Spinal cord (tissue), 10 donors: ENCODE results near the gene RNF123. TPM values are rescaled to one million over a fixed set of nuclear protein-coding genes. Genes with fewer than 3 reads are reported as not detected.

Experiments used
- DNase-seq, 6 donors: peaks; one replicate each; pipeline versions ENCODE4 v3.0.0 to v3.0.0-alpha.2; 2013 to 2015; ENCODE audit warnings: low spot score in 6 of 6, low read depth in 4 of 6
- H3K27ac ChIP-seq: one replicate; pipeline ENCODE4 v1.5.1; 2013; ENCODE audit warnings: low read depth, low read length, control low read depth
- H3K27me3 ChIP-seq: one replicate; pipeline ENCODE4 v1.6.1; 2013; ENCODE audit warnings: low read length; ENCODE audit not compliant: control insufficient read depth, insufficient read depth
- H3K36me3 ChIP-seq: one replicate; pipeline ENCODE4 v1.6.1; 2013; ENCODE audit warnings: low read length; ENCODE audit not compliant: control insufficient read depth, insufficient read depth
- H3K4me1 ChIP-seq: one replicate; pipeline ENCODE4 v1.6.1; 2013; ENCODE audit warnings: low read length; ENCODE audit not compliant: control insufficient read depth, insufficient read depth
- H3K4me3 ChIP-seq: one replicate; pipeline ENCODE4 v1.5.1; 2013; ENCODE audit warnings: low read depth, low read length, control low read depth
- H3K9me3 ChIP-seq: one replicate; pipeline ENCODE4 v1.6.1; 2013; ENCODE audit warnings: low read length; ENCODE audit not compliant: control insufficient read depth, insufficient read depth
- WGBS: methylation state at CpG from one replicate; pipeline ENCODE4 v1.1.5; 2013; ENCODE audit warnings: missing lambda C conversion rate; ENCODE audit not compliant: insufficient coverage; 5-methylcytosine and 5-hydroxymethylcytosine counted together
- polyA plus RNA-seq, 2 donors: library from polyadenylated mRNA; unstranded; fragments of 120-200 nt; gene quantifications; one replicate each; pipeline ENCODE4 v1.2.1, GENCODE V29; 2013; ENCODE audit not compliant: insufficient read length in 2 of 2
- total RNA-seq, 2 donors: library from RNA; depleted of rRNA in 1 of 2; stranded (reverse); fragments of 120-200 nt in 1 of 2; fragments of >200 nt in 1 of 2; gene quantifications; one replicate each; pipeline versions ENCODE4 v1.2.3 to v1.2.4, GENCODE V29; 2013 to 2014
- donor health status: healthy.

RNF123 gene
- total and polyA plus RNA-seq, 4 donors, result 24.8 to 55.9 (median 36.0) TPM

GRCh38 chr3:49722896-49723295, 33.5 kb downstream of the RNF123 start:
- Histone ChIP-seq H3K9me3 (no peaks in the 10 kb centered on the region), H3K4me1 (peaks cover 62% of the 10 kb centered on the region), H3K4me3 (peak overlapping the region; percentile 88), H3K27ac (peak overlapping the region; percentile 78), H3K36me3 (peaks cover 77% of the 10 kb centered on the region), H3K27me3 (no peaks in the 10 kb centered on the region)
- 77% methylated on average over 8 of the region's 8 CpGs for WGBS
- no peak for DNase-seq

- H3K36me3 ChIP-seq, result peaks cover 77% of the 10 kb centered on the region
Measured at GRCh38 chr3:49723296-49723627, 33.9 kb downstream of the RNF123 start.

GRCh38 chr3:49723628-49724551, 34.5 kb downstream of the RNF123 start, which contains the start of gene GMPPB:
Gene GMPPB (minus strand): TSS chr3:49723951. CDS start chr3:49723726, 225 bp downstream.
- Histone ChIP-seq H3K9me3 (no peaks in the 10 kb centered on the region), H3K36me3 (peaks cover 75% of the 10 kb centered on the region), H3K27me3 (no peaks in the 10 kb centered on the region), H3K27ac (peak within 1 kb of the TSS; percentile 82), H3K4me3 (peak within 1 kb of the TSS; percentile 88), H3K4me1 (peaks cover 52% of the 10 kb centered on the region)
- DNase-seq, result peak; percentile 76 to 98 (median 87)
- WGBS, result under 1% methylated on average over 102 of the region's 102 CpGs

More at GRCh38 chr3:49723296-49723627, 33.9 kb downstream of the RNF123 start:
- Histone ChIP-seq H3K27me3 (no peaks in the 10 kb centered on the region), H3K27ac (peak overlapping the region; percentile 78), H3K4me1 (peaks cover 58% of the 10 kb centered on the region), H3K9me3 (no peaks in the 10 kb centered on the region), H3K4me3 (peak overlapping the region; percentile 88)
- DNase-seq, result peak in 2 of 6 donors; percentile 55 to 79
- 4% methylated on average over 20 of the region's 20 CpGs for WGBS

DNA sequence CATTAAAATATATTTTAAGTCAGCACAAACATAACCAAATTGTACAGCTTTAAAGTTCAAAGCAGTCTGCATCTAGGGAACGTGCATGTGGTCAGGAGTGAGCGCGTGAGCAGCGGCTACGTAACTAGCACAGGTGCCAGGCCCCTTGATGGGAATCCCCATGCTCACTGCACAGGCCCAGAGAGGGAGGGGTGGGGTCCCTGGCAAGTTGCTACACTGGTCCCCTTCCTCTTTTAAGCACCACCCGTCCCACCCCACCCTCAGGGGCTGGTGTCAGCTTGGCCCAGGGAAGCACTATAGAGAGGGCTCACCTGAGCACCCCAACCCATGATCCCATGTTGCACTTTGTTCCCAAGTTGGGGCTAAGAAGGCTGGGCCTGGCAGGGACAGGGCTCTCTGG, 35.2 kb downstream of the RNF123 start:
- Histone ChIP-seq H3K4me1 (peaks cover 45% of the 10 kb centered on the region), H3K9me3 (no peaks in the 10 kb centered on the region), H3K27ac (peak overlapping the region; percentile 82), H3K27me3 (no peaks in the 10 kb centered on the region), H3K36me3 (peaks cover 76% of the 10 kb centered on the region), H3K4me3 (peak overlapping the region; percentile 44)
- no peak for DNase-seq
- WGBS, result no CpG with 5 or more reads among the region's 6 CpGs

DNA sequence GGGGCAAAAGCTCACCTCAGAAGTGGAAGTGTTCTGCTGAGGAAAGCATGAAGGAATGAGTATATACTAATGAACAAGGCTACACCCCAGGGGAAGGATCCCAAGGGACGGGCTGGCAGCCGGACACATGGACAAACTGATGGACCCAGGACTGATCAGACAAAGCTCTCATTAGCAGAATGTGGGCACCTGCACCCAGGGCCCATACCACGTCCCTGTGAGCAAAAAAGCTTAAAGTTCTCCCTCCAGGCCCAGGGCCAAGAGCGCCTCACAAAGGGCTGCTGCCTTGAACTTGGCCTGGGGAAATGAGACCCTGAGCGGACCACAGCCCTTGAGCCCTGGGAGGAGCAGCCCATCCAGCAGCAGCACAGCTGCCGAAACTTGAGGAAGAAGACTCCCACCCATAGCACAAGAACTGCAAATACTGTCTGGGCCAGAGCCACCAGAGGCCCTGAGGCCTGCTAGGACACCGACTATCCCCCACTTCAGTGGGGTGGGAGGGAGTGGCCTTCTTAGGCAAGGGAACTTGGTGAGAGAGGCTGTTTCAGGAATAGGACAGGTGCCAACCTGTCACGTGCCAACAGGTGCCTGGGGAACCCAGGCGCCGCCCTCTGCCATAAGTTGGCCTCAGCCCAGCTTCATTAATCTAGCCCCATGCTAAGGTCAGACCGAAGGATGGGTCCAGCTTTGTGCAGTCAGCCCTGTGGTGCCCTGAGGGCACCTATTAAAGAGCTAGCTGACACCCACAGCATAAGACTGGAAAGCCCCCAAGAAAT, 36.7 kb downstream of the RNF123 start:
- H3K27ac ChIP-seq, result no peak overlapping the region
- 90% methylated on average over 8 of the region's 11 CpGs for WGBS
- no peak for DNase-seq
- H3K4me1 ChIP-seq, result peaks cover 34% of the 10 kb centered on the region
- H3K9me3 ChIP-seq, result no peaks in the 10 kb centered on the region
- H3K4me3 ChIP-seq, result no peak overlapping the region
- peaks cover 79% of the 10 kb centered on the region for H3K36me3 ChIP-seq
- no peaks in the 10 kb centered on the region for H3K27me3 ChIP-seq

GRCh38 chr3:49727154-49727923, 38.0 kb downstream of the RNF123 start:
- Histone ChIP-seq H3K4me1 (peaks cover 28% of the 10 kb centered on the region), H3K36me3 (peaks cover 76% of the 10 kb centered on the region), H3K27me3 (no peaks in the 10 kb centered on the region), H3K9me3 (no peaks in the 10 kb centered on the region), H3K27ac (no peak overlapping the region), H3K4me3 (no peak overlapping the region)
- WGBS, result 95% methylated on average over 19 of the region's 19 CpGs
- DNase-seq, result no peak

DNA sequence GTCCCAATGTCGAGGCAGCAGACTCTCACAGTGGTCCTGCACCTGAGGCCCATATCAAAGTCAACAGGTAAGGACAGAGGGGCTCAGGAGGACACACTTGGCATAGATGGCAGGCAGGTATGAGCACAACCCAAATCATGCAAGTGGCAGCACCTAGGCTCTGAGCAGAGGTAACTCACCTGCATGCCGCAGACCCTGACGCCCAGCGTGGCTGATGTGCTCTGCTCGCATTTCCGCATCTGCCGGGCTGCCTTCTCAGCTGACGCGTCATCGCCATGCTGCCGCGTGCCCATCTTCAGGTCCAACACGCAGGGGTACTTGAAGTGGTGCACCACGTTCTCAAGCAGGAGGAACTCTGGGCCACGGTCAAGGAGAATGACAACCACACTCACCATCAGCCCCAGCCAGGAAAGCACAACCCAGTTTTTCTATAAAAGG, 38.6 kb downstream of the RNF123 start:
- Histone ChIP-seq H3K27me3 (no peaks in the 10 kb centered on the region), H3K4me3 (no peak overlapping the region), H3K27ac (no peak overlapping the region), H3K36me3 (peaks cover 75% of the 10 kb centered on the region), H3K9me3 (no peaks in the 10 kb centered on the region), H3K4me1 (peaks cover 22% of the 10 kb centered on the region)
- WGBS, result 96% methylated on average over 13 of the region's 15 CpGs
- no peak for DNase-seq

GRCh38 chr3:49729966-49730609, 40.7 kb downstream of the RNF123 start:
- Histone ChIP-seq H3K9me3 (no peaks in the 10 kb centered on the region), H3K27me3 (no peaks in the 10 kb centered on the region), H3K4me1 (peaks cover 6% of the 10 kb centered on the region), H3K36me3 (peaks cover 81% of the 10 kb centered on the region), H3K27ac (no peak overlapping the region), H3K4me3 (no peak overlapping the region)
- DNase-seq, result no peak
- WGBS, result 97% methylated on average over 4 of the region's 4 CpGs

DNA sequence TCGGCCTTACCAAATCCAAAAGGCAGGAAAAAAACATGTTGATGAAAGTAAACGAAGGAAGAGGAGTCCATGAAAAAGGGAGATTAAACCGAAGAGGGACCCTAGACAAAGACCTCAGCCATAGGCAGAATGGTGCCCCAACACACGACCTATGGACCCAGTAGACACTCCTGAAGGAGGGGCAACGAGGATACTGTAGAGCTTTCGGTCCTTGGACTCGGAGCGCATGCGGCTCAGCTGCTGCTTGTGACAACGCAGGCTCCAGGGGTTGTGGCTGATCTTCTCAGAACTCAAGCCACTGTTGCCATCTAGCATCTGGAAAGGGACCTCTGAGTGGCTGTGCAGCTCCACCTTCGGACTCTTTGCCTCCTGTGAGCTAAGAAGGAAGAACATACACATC, 43.2 kb downstream of the RNF123 start:
- Histone ChIP-seq H3K36me3 (peaks cover 70% of the 10 kb centered on the region), H3K27ac (no peak overlapping the region)

More for the DNA sequence above, 43.2 kb downstream of the RNF123 start:
- no peaks in the 10 kb centered on the region for H3K4me1 ChIP-seq
- no peak for DNase-seq
- H3K4me3 ChIP-seq, result no peak overlapping the region
- H3K9me3 ChIP-seq, result no peaks in the 10 kb centered on the region
- WGBS, result 96% methylated on average over 11 of the region's 11 CpGs
- H3K27me3 ChIP-seq, result no peaks in the 10 kb centered on the region
